GM12878 (cell line): ENCODE measurements around the gene TRIAP1. TPM values are rescaled to one million over a fixed set of nuclear protein-coding genes. Genes with fewer than 3 reads are reported as not detected.

Source experiments
- ATAC-seq: fragments of 200-7000 bp; cut with Tn5 transposase; 3 replicates; pipeline ENCODE4 v1.9.1; 2020; ENCODE audit warnings: mild to moderate bottlenecking, moderate library complexity
- BruUV-seq: library from RNA; stranded (reverse); fragments of 400-500 nt; replicated peaks from 2 replicates; lab custom pipeline; 2021; lab: Mats Ljungman, UMichigan
- CTCF ChIA-PET: fragments of 300-600 bp; sonication (Branson Sonifier 250); formaldehyde crosslinking; extraction: SDS; loops from one replicate; lab custom pipeline; 2021; ENCODE audit warnings: inconsistent platforms; lab: Yijun Ruan, JAX
- POLR2A ChIA-PET: fragments of 350-600 bp; formaldehyde crosslinking; extraction: SDS; loops from one replicate; lab custom pipeline; 2021; ENCODE audit warnings: inconsistent platforms; lab: Charles Lee
- RAD21 ChIA-PET: fragments of 300-600 bp; sonication (Branson Sonifier 250); formaldehyde crosslinking; loops from one replicate; lab custom pipeline; 2023; ENCODE audit warnings: antibody characterized with exemption; ENCODE audit not compliant: unreplicated experiment; lab: Charles Lee
- SMC1A ChIA-PET: fragments of 300-600 bp; sonication (Branson Sonifier 250); formaldehyde crosslinking; loops from one replicate; lab custom pipeline; 2023; ENCODE audit not compliant: unreplicated experiment, uncharacterized antibody; lab: Charles Lee
- DNase-seq: peaks from one replicate; pipeline ENCODE4 v3.0.0-alpha.2; 2011; ENCODE audit warnings: low read depth, low spot score
- FAIRE-seq: peaks from 3 replicates; lab custom pipeline; 2011; peaks lifted over from hg19 to GRCh38; lab: Jason Lieb, UNC
- H2AFZ ChIP-seq: 2 replicates; pipeline ENCODE4 v1.6.0; 2011; ENCODE audit warnings: low read depth, low read length, control low read depth; ENCODE audit not compliant: control insufficient read depth
- H3K27ac ChIP-seq: 2 replicates; pipeline ENCODE4 v1.5.1; 2011; ENCODE audit warnings: control low read depth; ENCODE audit not compliant: control insufficient read depth, insufficient read depth
- H3K27me3 ChIP-seq, 2 experiments: replicated peaks in 1 of 2; 2 replicates each; pipeline versions ENCODE4 v1.6.0 to v1.6.1; 2011; ENCODE audit warnings: low read length in 1 of 2; ENCODE audit not compliant: control insufficient read depth in 2 of 2, insufficient read depth in 2 of 2
- H3K36me3 ChIP-seq, 2 experiments: 2 replicates each; pipeline ENCODE4 v1.5.1; 2011; ENCODE audit warnings: low read length in 1 of 2; ENCODE audit not compliant: control insufficient read depth in 2 of 2, insufficient read depth in 2 of 2
- H3K4me1 ChIP-seq: 2 replicates; pipeline ENCODE4 v1.6.1; 2011; ENCODE audit warnings: mild to moderate bottlenecking, low read length, moderate library complexity, mixed read lengths; ENCODE audit not compliant: control insufficient read depth, insufficient read depth
- H3K4me2 ChIP-seq: 2 replicates; pipeline ENCODE4 v1.6.0; 2011; ENCODE audit warnings: control low read depth; ENCODE audit not compliant: control insufficient read depth, insufficient read depth
- H3K4me3 ChIP-seq: fragments of 200-600 bp; sonication (generic); 2 replicates; pipeline ENCODE4 v1.5.1; 2016
- H3K79me2 ChIP-seq: 2 replicates; pipeline ENCODE4 v1.6.0; 2011; ENCODE audit warnings: low read length; ENCODE audit not compliant: control insufficient read depth, insufficient read depth
- H3K9ac ChIP-seq: 2 replicates; pipeline ENCODE4 v1.8.0; 2011; ENCODE audit warnings: low read length, control low read depth, mixed read lengths; ENCODE audit not compliant: control insufficient read depth, insufficient read depth
- H3K9me3 ChIP-seq: replicated peaks from 3 replicates; pipeline ENCODE4 v1.5.1; 2011; ENCODE audit warnings: mild to moderate bottlenecking, low read length; ENCODE audit not compliant: control insufficient read depth, insufficient read depth
- H4K20me1 ChIP-seq: 2 replicates; pipeline ENCODE4 v1.6.0; 2011; ENCODE audit not compliant: control insufficient read depth, insufficient read depth
- BCLAF1 ChIP-seq: fragments of 450-650 bp; IDR thresholded peaks from 2 replicates; pipeline ENCODE4 v1.6.1; 2017; ENCODE audit warnings: antibody characterized with exemption, mild to moderate bottlenecking, moderate library complexity
- ETV6 ChIP-seq, 2 experiments: fragments of 450-650 bp in 1 of 2; IDR thresholded peaks in 1 of 2; conservative IDR thresholded peaks in 1 of 2; 2 replicates each; pipeline ENCODE4 v1.6.1; 2014; ENCODE audit warnings: antibody characterized with exemption in 1 of 2, borderline replicate concordance in 1 of 2, low read depth in 1 of 2, mild to moderate bottlenecking in 1 of 2, moderate library complexity in 1 of 2
- NR2F1 ChIP-seq: fragments of 450-650 bp; conservative IDR thresholded peaks from 2 replicates; pipeline ENCODE4 v1.6.1; 2017; ENCODE audit warnings: mild to moderate bottlenecking
- PAX5 ChIP-seq: IDR thresholded peaks from 2 replicates; pipeline ENCODE4 v1.6.1; 2011; ENCODE audit warnings: low read depth, low read length, borderline replicate concordance
- POU2F2 ChIP-seq: IDR thresholded peaks from 3 replicates; pipeline ENCODE4 v1.6.1; 2011; ENCODE audit warnings: low read depth, mild to moderate bottlenecking, low read length, borderline replicate concordance
- SP1 ChIP-seq: IDR thresholded peaks from one replicate; pipeline ENCODE4 v1.6.1; 2011; ENCODE audit warnings: low read depth, low read length
- SUZ12 ChIP-seq: fragments of 200-600 bp; sonication (generic); IDR thresholded peaks from one replicate; pipeline ENCODE4 v1.6.1; 2018; ENCODE audit warnings: antibody characterized with exemption, mild to moderate bottlenecking; ENCODE audit not compliant: unreplicated experiment
- ZNF207 ChIP-seq: fragments of 450-650 bp; IDR thresholded peaks from 2 replicates; pipeline ENCODE4 v1.6.1; 2014; ENCODE audit warnings: antibody characterized with exemption, mild to moderate bottlenecking, borderline replicate concordance
- WGBS: methylation state at CpG from one replicate; pipeline ENCODE4 v1.1.6; 2016; ENCODE audit warnings: low lambda C conversion rate; ENCODE audit not compliant: insufficient replicate concordance, insufficient coverage; ENCODE audit errors: missing lambda C conversion rate; 5-methylcytosine and 5-hydroxymethylcytosine counted together
- in situ Hi-C: fragments of 300-500 bp; cut with MboI; formaldehyde crosslinking; loops from 9 replicates; pipeline ENCODE4 v1.14.3; 2018; ENCODE audit warnings: mixed read lengths
- intact Hi-C: fragments of 100-400 bp; cut with micrococcal nuclease; formaldehyde crosslinking; loops from one replicate; pipeline ENCODE4 v1.14.2; 2022; ENCODE audit not compliant: unreplicated experiment
- polyA plus RNA-seq, 11 experiments: library from polyadenylated mRNA; depleted of rRNA in 4 of 11; unstranded in 6 of 11; stranded (reverse) in 5 of 11; fragments of >200 nt; fragmentation: Nextera tagmentation in 4 of 11; fragmentation: Illumina TruSeq in 1 of 11; extraction: Ambion mirVana in 4 of 11; extraction: Trizol in 1 of 11; gene quantifications; 1 replicate in 1 of 11; 2 replicates in 10 of 11; pipeline versions ENCODE4 v1.2.1 to v1.2.3, GENCODE V29; 2011 to 2016; ENCODE audit warnings: inconsistent platforms in 2 of 11, missing spikeins in 2 of 11, low read depth in 1 of 11
- total RNA-seq, 4 experiments: library from RNA; depleted of rRNA in 3 of 4; stranded (reverse); fragments of >200 nt in 3 of 4; fragmentation: Illumina TruSeq in 1 of 4; extraction: Trizol in 1 of 4; gene quantifications; 2 replicates each; pipeline versions ENCODE4 v1.2.1 to v1.2.3, GENCODE V29; 2013 to 2021

The TRIAP1 gene
- total and polyA plus RNA-seq, 10 of the 15 experiments (the other 5 are each of a cell fraction or from before 2014, with no cell fraction given) = 44.8 to 346 (median 80.8) TPM

- 0 out of 2 replicates have a peak, but pooled peaks cover 3% of the 10 kb centered on the region for H3K4me1 ChIP-seq
- intact Hi-C loops (no loop called here), in situ Hi-C loops (no loop called here)
These were observed 46.7 kb downstream of the TRIAP1 start for GRCh38 chr12:120399531-120399930.

GRCh38 chr12:120397824-120398540 is 48.2 kb downstream of the TRIAP1 start:
- SMC1A ChIA-PET = no interaction called here
- WGBS = 70% methylated on average over 33 of the region's 33 CpGs

More at GRCh38 chr12:120399531-120399930, 46.7 kb downstream of the TRIAP1 start:
- RAD21 ChIA-PET = no interaction called here
- Histone ChIP-seq H4K20me1 (no peaks in the 10 kb centered on the region), H3K4me2 (no peak overlapping the region), H3K27me3 (no peaks in the 10 kb centered on the region; a peak in 2 of 4 replicates), H3K4me3 (no peak overlapping the region), H3K9ac (no peak overlapping the region), H3K9me3 (no peaks in the 10 kb centered on the region), H2AFZ (no peak overlapping the region), H3K36me3 (no peaks in the 10 kb centered on the region), H3K27ac (no peak overlapping the region), H3K79me2 (no peaks in the 10 kb centered on the region)
- POLR2A ChIA-PET = no interaction called here
- TF ChIP-seq NR2F1 = 0 out of 2 replicates have a peak, but pooled peaks have one; percentile 27
- TF ChIP-seq SUZ12 = no peak
- ATAC-seq = peak; percentile 61
- FAIRE-seq = no peak
- WGBS = under 1% methylated on average over 5 of the region's 5 CpGs
- CTCF ChIA-PET = interaction anchor here (0.6 kb wide), 1 partner anchor 30 kb away, joined by 3 read pairs; no protein-coding TSS in a partner anchor
- SMC1A ChIA-PET = no interaction called here
- DNase-seq = peak; percentile 5
- BruUV-seq = no TSS peak

More at GRCh38 chr12:120397824-120398540, 48.2 kb downstream of the TRIAP1 start:
- 0 out of 2 replicates have a peak, but pooled peaks cover 3% of the 10 kb centered on the region for H3K4me1 ChIP-seq
- RAD21 ChIA-PET = no interaction called here
- H3K79me2 ChIP-seq = no peaks in the 10 kb centered on the region
- no peak overlapping the region for H3K9ac ChIP-seq
- CTCF ChIA-PET = no interaction called here
- H3K4me3 ChIP-seq = no peak overlapping the region
- H3K4me2 ChIP-seq = no peak overlapping the region
- no peak overlapping the region for H2AFZ ChIP-seq
- no peak for FAIRE-seq
- TF ChIP-seq SP1 (no peak), ETV6 (conservative IDR thresholded peaks at IDR 0.05 in 1 of 2, IDR thresholded peaks at IDR 0.05 in 1 of 2; ENCODE audit: borderline replicate concordance in 1 of 2, low read depth in 1 of 2) (no peak), PAX5 (no peak), BCLAF1 (no peak), ZNF207 (no peak), POU2F2 (no peak)
- ATAC-seq = peak; percentile 44
- H3K27me3 ChIP-seq = no peaks in the 10 kb centered on the region; a peak in 3 of 4 replicates
- POLR2A ChIA-PET = no interaction called here
- in situ Hi-C loops = no loop called here
- DNase-seq = no peak
- no TSS peak for BruUV-seq
- no peaks in the 10 kb centered on the region for H4K20me1 ChIP-seq
- no peaks in the 10 kb centered on the region for H3K9me3 ChIP-seq
- intact Hi-C loops = no loop called here
- H3K36me3 ChIP-seq = no peaks in the 10 kb centered on the region
- no peak overlapping the region for H3K27ac ChIP-seq
